Measurements from ENCODE around the gene H6PD.
A peak's percentile ranks its signal among the peaks of the same experiment; 100 is the strongest.

Gene H6PD

DNA sequence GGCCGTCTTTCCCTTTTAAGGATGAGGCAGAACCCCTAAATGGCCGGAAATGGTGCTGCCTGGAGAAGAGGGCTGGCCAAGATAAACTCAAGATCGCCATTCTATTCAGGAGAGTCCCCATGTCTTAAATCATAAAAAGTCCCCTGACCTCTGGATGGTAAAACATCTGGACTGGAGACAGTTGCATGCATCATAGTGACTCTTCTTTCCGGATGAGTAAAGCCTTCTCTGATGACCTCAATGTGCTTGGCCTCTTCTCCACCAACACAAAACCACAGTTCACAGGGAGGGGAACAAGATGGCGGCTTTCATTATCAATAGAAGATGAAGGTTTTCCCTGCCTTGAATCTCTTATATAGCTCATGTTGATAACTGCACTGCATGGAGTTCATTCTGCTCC is 27.5 kb upstream of the H6PD start:
- DNase-seq, result no peak

DNA sequence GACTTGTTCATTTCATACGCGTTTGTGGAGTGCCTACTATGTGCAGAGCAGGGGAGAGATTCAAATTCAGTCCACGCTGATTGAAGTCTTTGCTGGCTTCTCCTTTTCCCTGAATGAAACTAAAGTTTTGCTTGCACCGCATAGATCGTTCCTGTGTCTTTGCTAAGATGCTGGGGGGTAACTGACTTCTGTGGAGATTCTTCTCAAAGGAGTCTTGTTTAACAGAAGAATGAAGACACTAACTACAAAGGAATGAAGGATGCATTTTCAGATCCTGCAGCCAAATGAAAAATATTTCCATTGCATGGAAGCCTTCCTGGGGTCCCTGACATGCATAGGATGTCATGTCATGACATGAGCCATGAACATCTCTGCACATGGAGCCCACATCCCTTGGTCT is 26.9 kb upstream of the H6PD start:
- no peak for DNase-seq

DNA sequence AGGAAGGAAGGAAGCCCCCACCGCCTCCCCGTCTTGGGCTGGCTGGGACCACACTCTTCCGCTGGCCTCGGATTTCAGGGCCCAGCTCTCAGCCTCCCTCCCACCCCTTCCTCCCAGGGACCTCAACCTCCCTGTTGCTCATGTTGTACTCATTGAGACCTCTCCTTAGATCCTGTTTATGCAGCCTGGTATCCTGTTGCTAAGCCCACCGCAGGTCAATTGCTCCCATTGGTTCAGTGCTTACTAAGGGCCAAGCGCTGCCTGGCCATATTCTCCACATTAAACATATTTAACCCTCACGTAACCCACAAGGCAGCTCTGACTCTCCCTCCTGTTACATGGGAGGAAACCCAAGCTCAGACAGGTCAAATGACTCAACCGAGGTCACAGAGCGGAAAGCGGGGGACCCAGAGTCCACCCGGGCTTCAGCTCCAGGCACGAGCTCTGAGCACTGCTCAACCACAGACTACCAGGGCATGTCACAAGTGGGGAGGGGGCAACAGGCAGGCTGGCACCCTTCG is 23.2 kb upstream of the H6PD start:
- no peak for DNase-seq

DNA sequence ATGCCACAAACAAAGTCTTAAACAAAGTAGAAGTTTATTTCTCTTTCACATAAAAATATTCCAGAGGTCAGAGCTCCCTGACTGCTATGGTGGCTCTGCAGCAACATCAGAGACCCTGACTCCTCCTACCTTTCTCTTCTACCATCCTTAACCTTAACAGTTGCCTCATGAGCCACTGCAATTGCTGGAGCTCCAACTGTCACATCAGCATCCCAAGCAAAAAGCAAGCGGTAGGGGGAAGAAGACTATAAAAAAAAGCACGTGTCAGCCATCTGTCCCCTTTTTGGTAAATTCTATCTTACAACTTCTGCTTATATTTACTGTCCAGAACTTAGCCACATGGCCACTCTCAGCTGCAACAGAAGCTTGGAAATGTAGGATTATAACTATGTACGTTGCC is 21.8 kb upstream of the H6PD start:
- DNase-seq, result no peak

DNA sequence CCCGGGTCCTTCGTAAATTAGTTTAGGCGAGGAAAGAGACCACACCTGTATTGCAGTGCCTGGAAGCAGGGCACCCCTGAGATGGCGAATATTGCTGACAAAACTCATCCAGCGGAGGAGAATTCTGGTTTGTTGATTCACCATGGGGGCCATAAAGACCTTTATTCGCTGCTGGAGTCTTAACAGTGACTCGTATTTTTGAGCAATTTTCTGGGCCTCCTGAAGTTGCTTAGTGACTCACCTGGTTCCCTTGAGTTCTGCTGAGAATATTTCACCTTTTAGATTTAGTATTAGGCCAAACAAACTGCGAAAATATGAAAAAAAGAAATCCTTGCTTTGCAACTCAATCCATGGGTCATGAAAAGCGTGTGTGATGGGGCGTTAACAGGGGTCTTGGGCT is 20.6 kb upstream of the H6PD start:
- DNase-seq, result no peak

DNA sequence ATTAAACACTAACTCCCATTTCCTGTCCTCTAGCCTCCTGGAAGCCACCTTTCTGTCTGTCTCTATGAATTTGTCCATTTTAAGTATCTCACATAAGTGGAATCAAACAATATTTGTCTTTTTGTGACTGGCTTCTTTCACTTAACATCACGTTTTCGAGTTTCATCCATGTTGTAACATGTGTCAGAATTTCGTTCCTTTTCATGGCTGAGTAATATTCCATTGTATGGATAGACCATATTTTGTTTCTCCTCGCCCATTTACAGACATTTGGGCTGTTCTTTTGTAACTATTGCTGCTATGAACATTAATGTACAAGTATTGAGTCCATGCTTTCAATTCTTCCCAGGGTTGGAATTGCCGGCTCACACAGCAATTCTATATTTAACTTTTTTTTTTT is 15.7 kb upstream of the H6PD start:
- DNase-seq, result no peak

DNA sequence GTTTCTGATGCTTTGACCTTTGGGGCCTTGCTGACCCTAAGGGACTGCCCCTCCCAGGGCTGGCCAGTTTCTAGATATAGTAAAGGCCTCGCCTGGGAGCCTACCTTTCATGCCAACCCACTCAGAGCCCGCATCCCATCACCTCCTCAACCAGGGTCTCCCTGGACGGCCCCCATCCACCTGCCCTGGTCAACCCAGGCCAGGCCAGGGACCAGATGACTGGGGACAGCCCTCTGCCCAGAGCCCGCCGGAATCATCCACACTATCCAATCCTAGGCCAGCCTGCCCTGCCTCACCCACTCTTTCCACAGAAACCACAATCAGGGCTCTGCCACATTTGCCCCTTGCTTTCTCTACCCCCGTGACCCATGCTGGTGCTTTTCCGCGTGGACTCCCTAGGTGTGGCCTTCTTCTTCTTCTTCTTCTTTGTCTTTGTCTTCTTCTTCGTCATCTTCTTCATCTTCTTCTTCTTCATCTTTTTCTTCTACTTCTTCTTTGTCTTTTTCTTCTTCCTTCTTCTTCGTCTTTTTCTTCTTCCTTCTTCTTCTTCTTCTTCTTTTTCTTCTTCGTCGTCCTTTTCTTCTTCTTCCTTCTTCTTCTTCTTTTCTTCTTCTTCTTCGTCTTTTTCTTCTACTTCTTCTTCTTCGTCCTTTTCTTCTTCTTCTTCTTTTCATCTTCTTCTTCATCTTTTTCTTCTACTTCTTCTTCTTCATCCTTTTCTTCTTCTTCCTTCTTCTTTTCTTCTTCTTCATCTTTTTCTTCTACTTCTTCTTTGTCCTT is 11.5 kb upstream of the H6PD start:
- DNase-seq, result no peak

DNA sequence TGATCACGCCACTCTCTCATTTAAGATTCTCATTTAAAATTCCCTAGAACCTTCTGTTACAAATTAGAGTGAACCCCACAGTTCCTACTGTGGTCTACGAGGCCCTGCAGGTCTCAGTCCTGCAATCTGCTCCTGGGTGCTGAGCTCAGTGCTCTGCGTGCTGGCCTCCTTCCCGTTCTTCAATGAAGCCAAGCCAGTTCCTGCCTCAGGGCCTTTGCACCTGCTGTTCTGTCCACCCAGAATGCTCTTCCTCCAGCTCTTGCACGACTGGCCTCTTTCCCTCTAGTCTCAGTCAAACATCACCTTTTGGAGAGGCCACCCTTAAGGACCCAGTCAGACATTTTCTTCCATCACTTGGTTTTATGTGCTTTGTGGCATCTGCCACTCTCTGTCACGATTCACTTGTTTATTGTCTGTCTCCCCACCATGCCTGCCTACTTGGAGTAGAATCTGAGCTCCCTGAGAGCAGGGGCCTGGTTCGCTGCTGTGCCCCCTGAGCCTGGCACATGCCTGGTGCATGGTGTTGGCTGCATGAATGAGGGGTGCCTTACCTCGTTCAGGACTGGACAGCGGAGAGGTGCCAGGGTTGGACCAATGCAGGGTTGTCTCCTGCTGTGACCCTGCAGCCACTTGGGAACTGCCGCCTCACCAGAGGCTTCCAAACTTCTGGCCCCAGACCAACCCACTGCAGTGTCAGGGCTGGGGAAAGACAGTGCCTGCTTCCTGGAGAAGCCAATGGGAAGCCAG is 9.7 kb upstream of the H6PD start:
- DNase-seq, result no peak

DNA sequence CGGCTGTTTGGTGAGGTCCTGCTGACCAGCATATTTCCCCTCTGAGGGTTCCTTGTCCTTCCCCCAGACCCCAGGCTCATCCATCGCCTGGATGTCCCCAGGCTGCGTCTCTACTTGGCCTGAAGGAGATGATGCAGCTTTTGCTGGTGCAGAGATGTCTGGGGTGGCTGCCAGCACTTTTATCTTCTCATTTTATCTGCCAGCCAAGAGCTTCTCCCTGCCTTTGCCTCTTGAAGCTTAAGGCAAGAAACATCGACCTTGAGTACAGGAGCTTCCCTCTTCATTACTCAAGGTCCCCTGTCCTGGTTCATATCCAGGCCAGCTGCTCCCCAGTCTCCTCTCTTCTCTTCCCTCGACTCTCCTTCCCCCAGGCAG is 9.2 kb upstream of the H6PD start:
- no peak for DNase-seq

DNA sequence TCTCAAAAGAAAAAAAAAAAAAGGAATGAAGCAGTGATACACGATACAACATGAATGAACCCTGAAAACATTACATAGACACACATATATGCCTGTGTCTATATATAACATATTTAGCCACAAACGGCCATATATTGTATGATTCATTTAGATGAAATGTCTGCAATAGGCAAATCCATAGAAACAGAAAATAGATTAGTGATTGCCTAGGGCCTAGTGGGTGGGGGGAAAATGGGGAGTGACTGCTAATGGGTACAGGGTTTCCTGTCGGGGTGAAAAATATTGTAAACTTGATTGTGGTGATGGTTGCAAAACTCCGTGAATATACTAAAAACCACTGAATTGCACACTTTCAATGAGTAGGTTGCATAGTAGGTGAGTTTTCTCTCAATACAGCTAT is 6.0 kb upstream of the H6PD start:
- peak; percentile 22 for DNase-seq

DNA sequence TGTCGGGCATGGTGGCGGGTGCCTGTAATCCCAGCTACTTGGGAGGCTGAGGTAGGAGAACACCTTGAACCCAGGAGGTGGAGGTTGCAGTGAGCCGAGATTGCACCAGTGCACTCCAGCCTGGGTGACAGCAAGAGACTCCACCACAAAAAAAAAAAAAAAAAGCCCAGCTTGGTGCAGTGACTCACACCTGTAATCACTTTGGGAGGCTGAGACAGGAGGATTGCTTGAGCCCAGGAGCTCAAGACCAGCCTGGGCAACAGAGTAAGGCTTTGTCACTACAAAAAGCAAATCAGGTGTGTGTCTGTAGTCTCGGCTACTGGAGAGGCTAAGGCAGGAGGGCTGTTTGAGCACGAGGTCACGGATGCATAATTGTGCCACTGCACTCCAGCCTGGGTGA is 5.0 kb upstream of the H6PD start:
- no peak for DNase-seq

DNA sequence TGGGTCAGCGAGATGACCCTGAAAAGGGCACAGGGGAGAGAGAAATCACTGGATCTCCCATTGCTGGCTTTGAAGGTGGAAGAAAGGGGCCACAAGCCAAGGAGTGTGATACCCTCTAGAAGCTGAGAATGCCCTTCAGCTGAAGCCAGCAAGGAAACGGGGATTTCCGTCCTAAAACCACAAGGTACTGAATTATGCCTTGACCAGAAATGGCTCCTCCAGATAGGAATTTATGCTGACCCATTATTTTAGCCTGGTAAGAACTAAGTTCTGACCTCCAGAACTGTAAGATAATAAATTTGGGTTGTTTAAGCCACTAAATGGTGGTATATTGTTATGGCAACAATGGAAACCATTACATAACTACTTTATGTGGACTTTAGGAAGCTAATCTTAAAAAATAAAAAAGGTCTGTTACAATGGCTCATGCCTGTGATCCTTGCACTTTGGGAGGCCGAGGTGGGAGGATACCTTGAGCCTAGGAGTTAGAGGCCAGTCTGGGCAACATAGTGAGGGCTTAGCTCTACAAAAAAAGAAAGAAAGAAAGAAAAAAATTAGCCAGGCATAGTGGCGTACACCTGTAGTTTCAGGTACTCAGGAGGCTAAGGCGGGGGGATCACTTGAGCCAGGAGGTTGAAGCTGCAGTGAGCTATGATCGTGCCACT is 3.6 kb upstream of the H6PD start:
- no peak for DNase-seq

DNA sequence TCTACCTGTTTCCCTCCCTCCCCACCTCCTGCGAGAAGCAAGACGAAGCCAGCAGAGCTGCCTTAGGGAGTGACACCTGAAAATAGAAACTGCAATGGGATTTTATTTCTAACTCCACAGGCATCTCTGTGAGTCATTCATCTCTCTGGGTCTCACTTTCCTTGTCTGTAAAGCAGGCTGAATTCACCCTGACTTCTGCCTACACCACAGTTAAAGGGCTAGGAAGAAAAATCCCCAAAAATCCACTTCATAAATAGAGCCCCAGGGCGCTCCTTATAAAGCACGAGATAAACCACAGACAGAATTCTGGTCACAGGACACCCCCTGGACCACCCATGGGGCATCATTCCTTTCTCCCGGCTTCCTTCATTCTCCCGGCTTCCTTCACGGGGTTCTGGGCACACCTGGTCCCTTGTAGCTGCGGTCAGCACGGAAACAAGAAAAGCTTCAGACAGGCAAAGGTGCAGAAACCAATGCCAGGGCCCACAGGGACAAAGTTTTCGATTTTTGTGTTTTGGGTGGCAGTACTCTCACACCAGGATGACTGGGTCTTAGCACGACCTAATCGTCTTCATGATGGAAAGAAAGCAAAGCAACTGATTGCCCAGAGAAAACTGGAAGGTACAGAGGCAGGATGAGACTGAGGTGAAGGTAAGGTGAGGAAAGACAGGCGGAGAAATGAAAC is 2.8 kb upstream of the H6PD start:
- no peak for DNase-seq

DNA sequence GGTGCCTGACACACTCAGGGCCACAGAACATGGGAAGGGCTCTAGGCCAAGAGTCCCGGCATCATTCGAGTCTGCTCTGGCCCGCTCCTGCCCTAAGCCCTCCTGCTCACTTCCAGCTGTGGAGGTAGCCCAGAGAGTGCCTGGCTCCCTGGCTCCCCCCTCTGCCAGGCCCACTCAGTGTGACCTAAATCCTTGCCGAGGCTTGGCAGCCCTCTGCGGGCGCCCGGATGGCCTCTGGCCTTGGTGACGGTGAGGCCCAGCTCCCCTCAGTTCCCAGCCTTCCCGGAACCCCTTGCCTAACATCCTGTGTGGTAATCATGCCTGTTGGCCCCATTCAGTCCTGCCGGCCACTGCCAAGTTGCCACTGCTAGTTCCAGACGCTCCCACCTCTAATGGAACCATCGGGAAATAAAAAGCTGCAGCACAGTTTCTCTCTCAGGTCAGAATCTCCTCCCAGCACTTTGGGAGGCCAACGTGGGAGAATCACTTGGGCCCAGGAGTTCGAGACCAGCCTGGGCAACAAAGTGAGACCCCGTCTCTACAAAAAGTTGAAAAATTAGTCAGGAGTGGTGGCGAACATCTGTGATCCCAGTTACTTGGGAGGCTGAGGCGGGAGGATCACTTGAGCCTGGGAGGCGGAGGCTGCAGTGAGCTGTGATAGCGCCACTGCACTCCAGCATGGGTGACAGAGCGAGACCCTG is 1.2 kb upstream of the H6PD start:
- DNase-seq, result no peak

DNA sequence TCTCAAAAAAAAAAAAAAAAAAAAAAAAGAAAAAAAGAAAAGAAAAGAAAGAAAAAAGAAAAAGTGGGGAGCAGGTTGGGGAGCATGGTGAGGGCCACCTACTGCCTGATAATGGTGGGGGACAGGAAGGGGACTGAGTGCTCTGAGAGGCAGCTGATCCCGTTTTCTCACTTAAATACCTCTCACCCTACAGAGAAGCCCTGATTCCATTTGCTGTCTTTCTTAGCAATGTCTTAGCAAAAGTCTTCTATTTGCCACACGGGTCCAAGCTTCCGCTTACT is 692 bp upstream of the H6PD start:
- DNase-seq, result no peak

DNA sequence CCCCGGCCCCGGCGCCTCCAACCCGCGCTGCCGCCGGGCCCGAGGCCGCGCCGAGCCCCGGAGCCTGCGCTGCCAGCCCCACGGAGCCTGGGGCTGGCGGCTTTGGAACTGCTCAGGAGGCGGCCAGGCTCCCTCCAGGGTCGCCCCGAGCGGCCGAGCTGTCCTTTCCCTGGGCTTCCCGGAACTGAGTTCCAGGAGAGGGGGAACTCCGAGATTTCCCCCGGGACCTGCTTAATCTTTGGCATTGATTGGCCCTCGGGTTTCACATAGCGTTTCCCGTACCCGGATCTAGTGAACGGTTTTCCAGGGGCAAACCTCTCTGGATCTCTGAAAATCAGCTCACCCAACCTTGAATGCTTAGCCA is 504 bp downstream of the H6PD start:
- no peak for DNase-seq

DNA sequence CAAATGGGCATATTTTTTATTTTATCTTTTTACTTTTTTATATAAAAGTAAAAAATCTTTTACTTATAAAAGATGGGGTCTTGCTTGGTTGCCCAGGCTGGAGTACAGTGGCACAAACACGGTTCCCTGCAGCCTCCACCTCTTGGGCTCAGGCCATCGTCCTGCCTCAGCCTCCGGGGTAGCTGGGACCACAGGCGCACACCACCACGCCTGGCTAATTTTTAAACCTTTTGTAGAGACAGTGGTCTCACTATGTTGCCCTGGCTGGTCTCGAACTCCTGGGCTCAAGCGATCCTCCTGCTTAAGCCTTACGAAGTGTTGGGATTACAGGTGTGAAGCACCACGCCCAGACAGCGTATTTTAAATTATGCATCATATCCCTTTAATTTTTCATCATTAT is 986 bp downstream of the H6PD start:
- DNase-seq, result no peak

DNA sequence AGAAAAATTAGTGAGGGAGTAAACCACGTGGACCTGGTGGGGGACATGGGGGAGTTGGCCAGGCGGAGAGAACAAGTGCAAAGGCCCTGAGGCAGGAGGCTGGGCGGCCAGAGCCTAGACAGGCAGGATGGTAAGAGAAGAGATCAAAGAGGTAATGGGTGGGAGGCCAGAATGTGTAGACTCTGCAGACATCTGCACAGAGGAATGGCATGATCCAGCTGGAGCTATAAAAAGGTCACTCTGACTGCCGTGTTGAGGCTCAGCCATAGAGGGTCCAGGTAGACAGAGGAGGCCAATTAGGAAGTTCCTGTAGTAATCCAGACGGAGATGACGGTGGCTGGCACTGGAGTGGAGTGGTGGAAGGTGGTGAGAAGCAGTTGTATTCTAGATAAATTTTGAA is 3.6 kb downstream of the H6PD start:
- DNase-seq, result no peak

DNA sequence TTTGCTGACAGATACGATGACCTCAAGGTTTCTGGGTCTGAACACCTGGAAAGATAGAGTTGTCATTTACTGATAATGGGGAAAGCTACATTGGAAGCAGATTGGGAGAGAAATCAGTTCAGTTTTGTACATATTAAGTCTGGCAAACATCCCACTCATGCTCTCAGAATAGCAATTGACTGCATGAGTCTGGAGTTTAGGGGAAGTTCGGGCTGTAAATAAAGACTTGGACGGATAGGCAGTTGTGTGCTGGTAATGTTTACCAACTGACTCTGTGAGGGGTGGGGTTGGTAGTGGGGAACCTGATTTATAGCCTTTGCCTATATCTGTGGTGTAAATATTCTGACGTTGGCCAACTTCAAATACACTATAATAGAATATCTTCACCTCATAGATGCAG is 4.0 kb downstream of the H6PD start:
- no peak for DNase-seq

DNA sequence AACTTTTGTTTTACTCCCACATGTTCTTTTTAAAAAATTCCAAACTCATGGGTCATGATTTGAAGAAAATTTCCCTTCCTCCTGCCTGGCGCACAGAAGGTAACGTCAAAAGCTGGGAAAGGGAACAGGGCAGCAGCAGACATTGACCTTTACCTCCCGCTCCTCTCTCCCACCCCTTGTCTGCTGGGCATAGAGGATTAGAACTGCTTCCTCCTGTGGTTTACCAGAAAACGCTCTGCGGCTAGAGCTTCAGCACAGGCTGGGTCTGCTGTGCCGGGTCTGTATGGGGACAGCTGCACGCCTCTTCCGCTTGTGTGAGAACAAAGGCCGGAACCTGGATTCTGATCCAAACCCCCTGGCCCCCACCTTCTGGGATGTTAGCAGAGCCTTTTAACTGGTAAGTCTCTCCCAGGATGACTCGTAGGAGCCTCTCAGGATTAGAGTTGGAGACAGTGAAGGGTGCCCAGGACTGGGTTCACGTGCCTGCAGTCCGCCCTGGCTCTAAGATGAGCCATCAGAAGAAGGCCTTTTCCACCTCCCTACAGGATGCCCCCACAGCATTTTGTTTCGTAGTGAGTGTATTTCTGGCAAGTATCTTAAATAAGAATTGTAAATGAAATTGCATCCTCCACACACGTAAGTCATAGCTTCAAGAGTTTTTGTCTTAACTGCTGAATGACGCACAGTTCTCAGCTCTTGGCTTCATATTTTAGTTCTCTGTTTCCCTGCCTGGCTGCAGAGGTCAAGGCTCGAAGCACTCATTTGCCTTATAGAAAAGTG is 5.2 kb downstream of the H6PD start:
- DNase-seq, result peak; percentile 68

DNA sequence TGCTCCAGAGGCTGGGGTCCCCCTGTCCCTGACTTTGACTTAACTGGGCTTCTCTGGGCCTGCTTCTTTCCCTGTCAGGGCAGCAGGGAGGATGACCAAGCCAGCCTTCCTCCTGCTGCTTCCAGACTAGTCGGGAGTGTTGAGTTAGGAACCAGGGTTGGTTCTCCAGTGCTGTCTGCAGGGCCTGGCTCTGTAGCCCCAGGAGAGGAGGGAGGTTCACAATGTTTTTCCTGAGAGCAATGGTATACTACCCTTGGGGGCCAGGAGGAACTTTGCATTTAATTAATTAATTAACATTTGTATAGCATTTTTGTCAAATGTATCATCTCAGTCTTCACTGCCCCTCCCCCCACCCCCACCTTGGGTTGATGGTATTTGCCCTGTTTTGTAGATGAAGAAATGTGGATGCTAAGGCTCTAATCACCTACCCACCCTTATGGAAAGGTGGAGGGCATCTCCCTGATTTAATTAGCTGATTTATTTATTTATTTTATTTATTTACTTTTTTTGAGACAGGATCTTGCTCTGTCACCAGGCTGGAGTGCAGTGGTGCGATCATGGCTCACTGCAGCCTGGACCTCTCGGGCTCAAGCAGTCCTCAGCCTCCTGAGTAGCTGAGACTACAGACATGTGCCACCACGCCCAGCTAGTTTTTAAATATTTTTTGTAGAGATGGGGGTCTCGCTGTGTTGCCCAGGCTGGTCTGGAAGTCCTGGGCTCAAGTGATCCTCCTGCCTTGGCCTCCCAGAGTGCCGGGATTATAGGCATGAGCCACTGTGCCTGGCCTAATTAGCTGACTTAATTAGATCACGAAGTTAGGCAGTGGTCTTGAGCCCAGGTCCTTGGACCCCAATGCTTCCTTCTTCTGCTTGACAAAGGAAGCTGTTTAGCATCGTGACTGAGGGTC is 6.6 kb downstream of the H6PD start:
- no peak for DNase-seq
